ENCODE data around the gene CRYBB2. TPM values are rescaled to one million over a fixed set of nuclear protein-coding genes. Genes with fewer than 3 reads are reported as not detected.
"Not testable (repeated sequence)": the region's sequence is repeated elsewhere in the genome, so short reads cannot be mapped to it uniquely, and the experiment has no call there.

The CRYBB2 gene
- total RNA-seq, 2 experiments from 2014 or later: not detected

- DNase-seq: no peak
- intact Hi-C loops (cut with micrococcal nuclease): no loop called here
- Mint-ChIP-seq H3K4me3 (no peak overlapping the region), H3K27me3 (peaks cover 11% of the 10 kb centered on the region), H3K36me3 (no peaks in the 10 kb centered on the region), H3K27ac (no peak overlapping the region), H3K4me1 (ENCODE audit: low read depth) (no peaks in the 10 kb centered on the region), H3K9me3 (no peaks in the 10 kb centered on the region)
- CTCF ChIA-PET: interaction anchor here (0.6 kb wide), 1 partner anchor 921 kb away, joined by 3 read pairs; no protein-coding TSS in a partner anchor
- POLR2A ChIA-PET: no interaction called here
Measured at GRCh38 chr22:25216230-25216629, 3.2 kb upstream of the CRYBB2 start.

- POLR2A ChIA-PET: no interaction called here
- intact Hi-C loops (cut with micrococcal nuclease): no loop called here
- no peak overlapping the region for H3K27ac Mint-ChIP-seq
Measured at GRCh38 chr22:25219948-25220442, 556 bp downstream of the CRYBB2 start.

DNA sequence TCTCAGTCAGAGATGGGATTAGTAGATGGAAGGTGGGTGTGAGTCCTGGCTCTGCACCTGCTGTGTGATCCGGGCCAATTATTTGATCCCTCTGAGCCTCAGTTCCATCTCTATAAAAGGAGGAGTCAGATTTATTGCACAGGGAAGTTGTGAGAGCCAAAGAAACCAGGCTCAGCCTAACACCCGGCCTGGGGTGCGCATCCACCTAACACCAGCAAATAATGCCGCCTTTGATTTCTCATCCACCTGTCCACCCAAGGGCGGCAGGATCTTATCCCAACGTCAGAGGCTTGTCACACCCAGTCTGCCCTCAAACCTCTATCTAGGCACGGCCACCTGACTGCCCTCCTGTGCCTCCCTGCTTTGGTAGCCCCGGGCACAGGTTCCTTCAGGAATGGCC lies 2.4 kb downstream of the CRYBB2 start:
- no peak overlapping the region for H3K4me3 Mint-ChIP-seq
- intact Hi-C loops (cut with micrococcal nuclease): no loop called here
- ChIA-PET CTCF (no interaction called here), POLR2A (no interaction called here)
- H3K27me3 Mint-ChIP-seq: peaks cover 7% of the 10 kb centered on the region
- DNase-seq: no peak
- H3K27ac Mint-ChIP-seq: no peak overlapping the region
- no peaks in the 10 kb centered on the region for H3K36me3 Mint-ChIP-seq
- H3K4me1 Mint-ChIP-seq (ENCODE audit: low read depth): no peaks in the 10 kb centered on the region
- H3K9me3 Mint-ChIP-seq: no peaks in the 10 kb centered on the region

More at GRCh38 chr22:25219948-25220442, 556 bp downstream of the CRYBB2 start:
- DNase-seq: no peak
- H3K4me1 Mint-ChIP-seq (ENCODE audit: low read depth): no peaks in the 10 kb centered on the region
- no peak overlapping the region for H3K4me3 Mint-ChIP-seq
- no peaks in the 10 kb centered on the region for H3K9me3 Mint-ChIP-seq
- CTCF ChIA-PET: interaction anchor here (0.9 kb wide), 1 partner anchor 18 kb away, joined by 5 read pairs; no protein-coding TSS in a partner anchor
- H3K36me3 Mint-ChIP-seq: no peaks in the 10 kb centered on the region
- H3K27me3 Mint-ChIP-seq: peaks cover 11% of the 10 kb centered on the region

DNA sequence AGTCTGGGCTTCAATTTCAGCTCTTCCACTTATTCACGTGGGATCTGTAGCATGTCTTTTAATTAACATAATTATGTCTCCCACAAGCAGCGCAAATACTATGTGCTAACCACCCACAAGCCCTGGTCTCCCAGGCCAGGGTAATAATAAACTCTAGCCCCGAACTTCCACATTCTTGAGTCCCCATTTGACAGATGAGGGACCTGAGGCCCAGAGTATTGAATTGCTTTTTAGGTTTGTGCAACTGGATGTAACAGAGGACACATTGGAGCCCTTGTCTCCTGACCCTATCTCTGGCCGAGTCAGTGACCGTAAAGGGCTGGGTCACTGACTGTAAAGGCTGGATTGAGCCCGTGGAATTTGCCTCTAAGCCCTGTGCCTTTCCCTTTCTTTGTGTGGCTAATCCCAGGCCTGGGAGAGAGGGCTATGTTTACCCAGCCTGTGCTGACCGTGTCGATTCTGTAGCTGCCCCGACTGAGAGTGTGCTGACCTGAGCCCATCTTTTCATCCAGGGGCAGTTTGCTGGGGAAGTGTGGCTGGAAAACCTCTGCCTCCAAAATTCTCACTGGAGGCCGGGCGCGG lies 3.9 kb downstream of the CRYBB2 start:
- intact Hi-C loops (cut with micrococcal nuclease): no loop called here
- no peak for DNase-seq
- POLR2A ChIA-PET: no interaction called here

DNA sequence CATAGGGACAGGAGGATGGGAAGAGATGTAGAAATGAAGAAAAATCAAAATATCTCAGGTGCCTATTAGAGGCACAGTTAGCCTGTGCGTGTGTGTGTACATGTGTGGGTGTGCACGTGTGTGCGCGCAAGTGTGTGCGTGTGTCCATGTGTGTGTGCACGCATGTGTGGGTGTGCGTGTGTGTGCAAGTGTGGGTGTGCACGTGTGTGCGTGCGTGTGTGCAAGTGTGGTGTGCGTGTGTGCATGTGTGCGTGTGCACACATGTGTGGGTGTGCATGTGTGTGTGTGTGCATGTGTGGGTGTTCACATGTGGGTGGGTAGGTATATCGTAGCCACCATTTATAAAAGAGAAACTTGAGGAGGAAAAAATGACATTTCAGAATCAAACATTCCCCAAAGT lies 9.4 kb downstream of the CRYBB2 start:
- no peaks in the 10 kb centered on the region for H3K9me3 Mint-ChIP-seq
- H3K27me3 Mint-ChIP-seq: peaks cover 14% of the 10 kb centered on the region
- ChIA-PET CTCF (no interaction called here), POLR2A (no interaction called here)
- H3K27ac Mint-ChIP-seq: no peak overlapping the region
- no peaks in the 10 kb centered on the region for H3K36me3 Mint-ChIP-seq
- DNase-seq: no peak
- H3K4me3 Mint-ChIP-seq: no peak overlapping the region
- intact Hi-C loops (cut with micrococcal nuclease): no loop called here
- H3K4me1 Mint-ChIP-seq (ENCODE audit: low read depth): no peaks in the 10 kb centered on the region

More for the DNA sequence above, 3.9 kb downstream of the CRYBB2 start:
- Mint-ChIP-seq H3K9me3 (no peaks in the 10 kb centered on the region), H3K4me1 (ENCODE audit: low read depth) (no peaks in the 10 kb centered on the region), H3K27me3 (peaks cover 5% of the 10 kb centered on the region), H3K36me3 (no peaks in the 10 kb centered on the region), H3K4me3 (no peak overlapping the region), H3K27ac (no peak overlapping the region)
- CTCF ChIA-PET: no interaction called here

GRCh38 chr22:25230760-25231159 lies 11.3 kb downstream of the CRYBB2 start:
- CTCF ChIA-PET: not testable (repeated sequence)

DNA sequence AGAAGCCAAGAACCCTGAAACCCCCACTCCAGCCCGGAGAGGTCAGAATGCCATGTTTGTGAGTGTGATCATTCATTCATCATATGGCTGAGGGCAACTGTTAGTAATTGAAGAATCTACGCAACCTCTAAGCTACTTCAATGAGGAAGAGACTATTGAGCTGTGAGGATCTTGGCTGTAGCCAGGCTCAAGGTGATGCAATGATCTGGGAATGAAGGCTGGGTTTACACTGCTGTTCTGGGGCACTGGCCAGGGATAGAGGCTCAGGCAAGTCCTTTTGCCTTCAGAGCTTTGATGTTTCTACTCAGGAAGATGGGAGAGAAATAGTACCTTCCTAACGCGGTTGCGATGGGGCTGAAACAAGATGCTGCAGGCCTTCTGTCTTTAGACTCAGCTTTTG lies 12.9 kb downstream of the CRYBB2 start:
- Mint-ChIP-seq H3K4me3 (no peak overlapping the region), H3K27me3 (peaks cover 31% of the 10 kb centered on the region), H3K4me1 (ENCODE audit: low read depth) (peaks cover 4% of the 10 kb centered on the region), H3K36me3 (no peaks in the 10 kb centered on the region), H3K27ac (no peak overlapping the region), H3K9me3 (no peaks in the 10 kb centered on the region)
- ChIA-PET POLR2A (no interaction called here), CTCF (no interaction called here)
- DNase-seq: no peak
- intact Hi-C loops (cut with micrococcal nuclease): loop anchor here (10.0 kb wide), 1 partner anchor 102 kb away; no protein-coding TSS in a partner anchor

More at GRCh38 chr22:25230760-25231159, 11.3 kb downstream of the CRYBB2 start:
- H3K27ac Mint-ChIP-seq; H3K4me1 Mint-ChIP-seq (ENCODE audit: low read depth); POLR2A ChIA-PET; H3K4me3 Mint-ChIP-seq; H3K36me3 Mint-ChIP-seq; DNase-seq; H3K9me3 Mint-ChIP-seq: not testable (repeated sequence)
- intact Hi-C loops (cut with micrococcal nuclease): loop anchor here (10.0 kb wide), 1 partner anchor 104 kb away; no protein-coding TSS in a partner anchor
- peaks cover 23% of the 10 kb centered on the region for H3K27me3 Mint-ChIP-seq

- H3K4me3 Mint-ChIP-seq; POLR2A ChIA-PET; H3K27ac Mint-ChIP-seq; H3K36me3 Mint-ChIP-seq; H3K4me1 Mint-ChIP-seq (ENCODE audit: low read depth); H3K9me3 Mint-ChIP-seq; DNase-seq: not testable (repeated sequence)
- intact Hi-C loops (cut with micrococcal nuclease): loop anchor here (10.0 kb wide), 1 partner anchor 101 kb away; no protein-coding TSS in a partner anchor
- H3K27me3 Mint-ChIP-seq: peaks cover 34% of the 10 kb centered on the region
- CTCF ChIA-PET: interaction anchor here (1.0 to 2.0 kb wide), 2 partner anchors 24 to 100 kb away, joined by 3 to 6 read pairs; no protein-coding TSS in a partner anchor
Measured at GRCh38 chr22:25233706-25234105, 14.3 kb downstream of the CRYBB2 start.

- intact Hi-C loops (cut with micrococcal nuclease): loop anchor here (10.0 kb wide), 1 partner anchor 99 kb away; no protein-coding TSS in a partner anchor
- CTCF ChIA-PET: interaction anchor here (0.6 to 1.6 kb wide), 8 partner anchors 18 to 209 kb away, joined by 3 to 5 read pairs (median 3); no protein-coding TSS in a partner anchor
- Mint-ChIP-seq H3K27me3 (peaks cover 31% of the 10 kb centered on the region), H3K9me3 (no peaks in the 10 kb centered on the region), H3K4me3 (no peak overlapping the region), H3K4me1 (ENCODE audit: low read depth) (peaks cover 4% of the 10 kb centered on the region), H3K36me3 (no peaks in the 10 kb centered on the region), H3K27ac (no peak overlapping the region)
- peak; percentile 83 for DNase-seq
- POLR2A ChIA-PET: no interaction called here
Measured at GRCh38 chr22:25235547-25236290, 16.3 kb downstream of the CRYBB2 start.

- intact Hi-C loops (cut with micrococcal nuclease): loop anchor here (10.0 kb wide), 1 partner anchor 98 kb away; no protein-coding TSS in a partner anchor
- DNase-seq: no peak
- H3K4me1 Mint-ChIP-seq (ENCODE audit: low read depth): peaks cover 4% of the 10 kb centered on the region
- no peaks in the 10 kb centered on the region for H3K36me3 Mint-ChIP-seq
- no peak overlapping the region for H3K27ac Mint-ChIP-seq
- CTCF ChIA-PET: interaction anchor here (0.6 to 1.5 kb wide), 4 partner anchors 60 to 189 kb away, joined by 3 to 5 read pairs (median 3); no protein-coding TSS in a partner anchor
- H3K27me3 Mint-ChIP-seq: peaks cover 35% of the 10 kb centered on the region
- no peak overlapping the region for H3K4me3 Mint-ChIP-seq
- no peaks in the 10 kb centered on the region for H3K9me3 Mint-ChIP-seq
- POLR2A ChIA-PET: no interaction called here
Measured at GRCh38 chr22:25236417-25236816, 17.0 kb downstream of the CRYBB2 start.

GRCh38 chr22:25237503-25237902 lies 18.1 kb downstream of the CRYBB2 start:
- peaks cover 31% of the 10 kb centered on the region for H3K27me3 Mint-ChIP-seq
- DNase-seq: no peak
- ChIA-PET CTCF (no interaction called here), POLR2A (no interaction called here)
- no peak overlapping the region for H3K4me3 Mint-ChIP-seq
- H3K36me3 Mint-ChIP-seq: no peaks in the 10 kb centered on the region
- H3K4me1 Mint-ChIP-seq (ENCODE audit: low read depth): peaks cover 4% of the 10 kb centered on the region
- H3K9me3 Mint-ChIP-seq: no peaks in the 10 kb centered on the region
- no peak overlapping the region for H3K27ac Mint-ChIP-seq
- intact Hi-C loops (cut with micrococcal nuclease): loop anchor here (10.0 kb wide), 1 partner anchor 97 kb away; no protein-coding TSS in a partner anchor

- H3K36me3 Mint-ChIP-seq; CTCF ChIA-PET; H3K27ac Mint-ChIP-seq; POLR2A ChIA-PET; H3K4me1 Mint-ChIP-seq (ENCODE audit: low read depth); H3K4me3 Mint-ChIP-seq; H3K9me3 Mint-ChIP-seq; DNase-seq: not testable (repeated sequence)
- intact Hi-C loops (cut with micrococcal nuclease): loop anchor here (10.0 kb wide), 1 partner anchor 97 kb away; no protein-coding TSS in a partner anchor
- peaks cover 31% of the 10 kb centered on the region for H3K27me3 Mint-ChIP-seq
Measured at GRCh38 chr22:25238058-25238457, 18.6 kb downstream of the CRYBB2 start.

Data from activated CD4-positive, alpha-beta memory T cell treated with anti-CD3 and anti-CD28 coated beads for 36 hours (primary cell).